ENCODE measurements around the gene SUCNR1. TPM values are rescaled to one million over a fixed set of nuclear protein-coding genes. Genes with fewer than 3 reads are reported as not detected.

The SUCNR1 gene
- total and polyA plus RNA-seq, 2 of the 4 experiments (the other 2 are of a cell fraction) = not detected

GRCh38 chr3:151896246-151897012 is 23.0 kb downstream of the SUCNR1 start:
- DNase-seq (no peak), ATAC-seq (ENCODE audit: low read depth) (no peak)
- no peaks in the 10 kb centered on the region for H3K27me3 ChIP-seq (ENCODE audit: control insufficient read depth, insufficient read depth, low read length)
- H3K9ac ChIP-seq (ENCODE audit: low read depth, low read length) = no peak overlapping the region
- H3K9me1 ChIP-seq (ENCODE audit: insufficient read depth, low read length) = peaks cover 3% of the 10 kb centered on the region
- no peaks in the 10 kb centered on the region for H3K79me1 ChIP-seq (ENCODE audit: low read depth in 1 of 2, low read length in 2 of 2)
- ChIA-PET CTCF (no interaction called here), POLR2A (ENCODE audit: unreplicated experiment) (no interaction called here)
- in situ Hi-C loops (cut with MboI; ENCODE audit: low sequenced_read_pairs) = no loop called here
- peaks cover 8% of the 10 kb centered on the region for H3K4me1 ChIP-seq (ENCODE audit: control insufficient read depth, insufficient read depth, low read length)
- peak overlapping the region; percentile 85; the same call in 1 of the 2 replicates for H3K18ac ChIP-seq (ENCODE audit: low read depth, low read length)
- no peak overlapping the region for H2AFZ ChIP-seq (replicated peaks; ENCODE audit: low read length, poor library complexity)
- no peaks in the 10 kb centered on the region for H3K36me3 ChIP-seq (ENCODE audit: control insufficient read depth, insufficient read depth, low read length)
- no peak overlapping the region for H3K4me3 ChIP-seq (ENCODE audit: insufficient read depth, low read depth, low read length)
- dilution Hi-C loops (cut with HindIII; ENCODE audit: low sequenced_read_pairs, unreplicated experiment) = no loop called here
- WGBS, 2 experiments (ENCODE audit: extremely low coverage in 2 of 2, insufficient read length in 1 of 2) = 40% methylated on average over 1 of the region's 4 CpGs; no CpG with 5 or more reads in 1 of the 2 experiments
- H2BK120ac ChIP-seq (ENCODE audit: low read depth, low read length) = peak overlapping the region; percentile 72
- no peak overlapping the region for H3K56ac ChIP-seq (ENCODE audit: extremely low read depth, insufficient read depth, low read length)
- H2BK15ac ChIP-seq (ENCODE audit: low read depth, low read length) = peak overlapping the region; percentile 12; the same call in 1 of the 3 replicates
- peak overlapping the region; percentile 70 for H2BK20ac ChIP-seq (ENCODE audit: low read depth, low read length)
- H2AK9ac ChIP-seq (replicated peaks; ENCODE audit: low read depth, low read length, poor library complexity) = no peak overlapping the region
- 0 out of 2 replicates have a peak overlapping the region, but pooled peaks have one; percentile 31 for H3K4ac ChIP-seq (ENCODE audit: low read depth, low read length)
- no TSS peak for BruUV-seq (replicated peaks)
- no peak overlapping the region for H3K4me2 ChIP-seq (ENCODE audit: low read depth, low read length)
- H3K9me3 ChIP-seq (ENCODE audit: control insufficient read depth, insufficient read depth, low read length) = no peaks in the 10 kb centered on the region
- H2AK5ac ChIP-seq (ENCODE audit: low read depth, low read length) = no peak overlapping the region
- H4K20me1 ChIP-seq (ENCODE audit: insufficient read depth, low read length) = no peaks in the 10 kb centered on the region
- H3K27ac ChIP-seq (ENCODE audit: insufficient read depth, low read length) = no peak overlapping the region
- intact Hi-C loops (cut with micrococcal nuclease) = no loop called here
- no peak overlapping the region for H2BK5ac ChIP-seq (ENCODE audit: low read depth, low read length, poor library complexity, severe bottlenecking)
- peak overlapping the region; percentile 65; the same call in 1 of the 2 replicates for H4K5ac ChIP-seq (ENCODE audit: low read depth, low read length)
- no peak overlapping the region for H3K23ac ChIP-seq (ENCODE audit: low read depth, low read length)
- H3K14ac ChIP-seq (replicated peaks; ENCODE audit: low read depth, low read length) = no peak overlapping the region
- peak overlapping the region in 1 of 2 experiments; percentile 59; a peak in 1 of 4 replicates for H4K8ac ChIP-seq (ENCODE audit: low read depth in 2 of 2, low read length in 2 of 2)
- TF ChIP-seq RCOR1 (IDR thresholded peaks at IDR 0.05; ENCODE audit: insufficient replicate concordance, low read length) (no peak), USF2 (IDR thresholded peaks at IDR 0.05; ENCODE audit: low read depth, low read length) (no peak), CEBPB (IDR thresholded peaks at IDR 0.05; ENCODE audit: low read depth, low read length) (no peak), SMC3 (IDR thresholded peaks at IDR 0.05; ENCODE audit: low read depth, low read length) (no peak), CHD1 (IDR thresholded peaks at IDR 0.05; ENCODE audit: low read depth, low read length) (no peak), NFE2L2 (IDR thresholded peaks at IDR 0.05; ENCODE audit: low read depth, low read length) (no peak), RFX5 (IDR thresholded peaks at IDR 0.05; ENCODE audit: low read depth, low read length) (no peak), RAD21 (IDR thresholded peaks at IDR 0.05; ENCODE audit: low read length) (no peak), BHLHE40 (IDR thresholded peaks at IDR 0.05; ENCODE audit: low read depth, low read length) (no peak), ELK1 (IDR thresholded peaks at IDR 0.05; ENCODE audit: borderline replicate concordance, low read depth, low read length) (no peak), POLR2A (IDR thresholded peaks at IDR 0.05; ENCODE audit: low read depth, low read length) (no peak), MXI1 (IDR thresholded peaks at IDR 0.05; ENCODE audit: borderline replicate concordance, low read depth, low read length) (no peak), FOS (IDR thresholded peaks at IDR 0.05; ENCODE audit: low read depth, low read length) (no peak), MAFK (IDR thresholded peaks at IDR 0.05; ENCODE audit: low read depth, low read length) (no peak)
- peak overlapping the region; percentile 5; the same call in 1 of the 2 replicates for H4K91ac ChIP-seq (ENCODE audit: insufficient read depth, low read depth, low read length)

Data from IMR-90 (cell line).